ENCODE measurements around the gene C2orf78.

C2orf78 gene

DNA sequence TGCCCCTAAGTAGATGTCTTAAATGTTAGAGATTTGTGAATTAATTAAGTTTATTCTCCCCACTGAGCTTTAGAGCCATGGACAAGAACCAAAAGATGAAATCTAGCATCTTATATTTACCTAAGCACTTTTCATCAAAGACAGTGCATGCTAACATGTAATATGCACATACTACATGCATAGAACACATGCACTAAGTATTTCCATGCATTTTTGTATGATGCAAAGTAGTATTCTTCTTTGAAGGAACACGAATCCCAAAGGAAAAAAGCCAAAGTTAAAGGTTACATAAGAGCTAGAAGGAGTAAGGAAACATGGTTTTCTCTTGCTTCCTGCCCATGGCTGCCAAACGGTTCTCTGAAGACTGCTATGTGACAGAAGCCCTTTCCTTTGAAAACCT is 60.1 kb downstream of the C2orf78 start:
- Histone ChIP-seq H3K27me3 (ENCODE audit: insufficient read depth, low read length) (no peaks in the 10 kb centered on the region), H3K9me3 (ENCODE audit: insufficient read depth, low read depth, low read length) (no peaks in the 10 kb centered on the region), H3K36me3 (ENCODE audit: insufficient read depth, low read depth, low read length) (peaks cover 78% of the 10 kb centered on the region), H3K9ac (ENCODE audit: low read depth, low read length) (no peak overlapping the region), H3K4me3 (ENCODE audit: low read length) (no peak overlapping the region), H3K27ac (ENCODE audit: low read length) (no peak overlapping the region), H3K4me1 (ENCODE audit: insufficient read depth, low read length) (no peaks in the 10 kb centered on the region)

- Histone ChIP-seq H3K36me3 (ENCODE audit: insufficient read depth, low read depth, low read length) (peaks cover 95% of the 10 kb centered on the region), H3K9me3 (ENCODE audit: insufficient read depth, low read depth, low read length) (no peaks in the 10 kb centered on the region), H3K4me3 (ENCODE audit: low read length) (no peak overlapping the region), H3K4me1 (ENCODE audit: insufficient read depth, low read length) (no peaks in the 10 kb centered on the region), H3K9ac (ENCODE audit: low read depth, low read length) (no peak overlapping the region), H3K27me3 (ENCODE audit: insufficient read depth, low read length) (no peaks in the 10 kb centered on the region), H3K27ac (ENCODE audit: low read length) (no peak overlapping the region)
These were observed 66.0 kb downstream of the C2orf78 start for GRCh38 chr2:73850009-73850408.

- no peak overlapping the region for H3K9ac ChIP-seq (ENCODE audit: low read depth, low read length)
- H3K36me3 ChIP-seq (ENCODE audit: insufficient read depth, low read depth, low read length) = peaks cover 95% of the 10 kb centered on the region
- no peaks in the 10 kb centered on the region for H3K9me3 ChIP-seq (ENCODE audit: insufficient read depth, low read depth, low read length)
- H3K27ac ChIP-seq (ENCODE audit: low read length) = no peak overlapping the region
- no peak overlapping the region for H3K4me3 ChIP-seq (ENCODE audit: low read length)
- H3K4me1 ChIP-seq (ENCODE audit: insufficient read depth, low read length) = no peaks in the 10 kb centered on the region
- H3K27me3 ChIP-seq (ENCODE audit: insufficient read depth, low read length) = no peaks in the 10 kb centered on the region
These were observed 67.3 kb downstream of the C2orf78 start for GRCh38 chr2:73851274-73851673.

DNA sequence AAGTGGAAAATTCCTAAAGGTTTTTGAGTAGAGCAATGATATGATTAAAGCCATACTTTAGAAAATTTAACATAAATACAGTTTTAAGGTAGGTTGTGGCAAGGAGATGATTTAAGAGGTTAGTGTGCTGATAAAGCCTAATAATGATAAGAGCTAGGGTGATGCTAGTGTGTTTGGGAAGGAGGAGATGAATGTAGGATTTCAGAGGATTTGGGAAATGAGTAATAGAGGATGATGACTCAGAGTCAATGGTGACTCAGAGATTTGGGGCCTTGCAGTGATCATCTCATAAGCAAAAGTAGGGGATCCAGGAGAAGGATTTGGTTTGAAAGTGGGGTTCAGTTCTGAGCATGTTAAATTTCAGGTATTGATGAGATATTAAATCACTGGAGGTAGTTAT is 68.0 kb downstream of the C2orf78 start:
- Histone ChIP-seq H3K4me1 (ENCODE audit: insufficient read depth, low read length) (no peaks in the 10 kb centered on the region), H3K9me3 (ENCODE audit: insufficient read depth, low read depth, low read length) (no peaks in the 10 kb centered on the region), H3K36me3 (ENCODE audit: insufficient read depth, low read depth, low read length) (peaks cover 95% of the 10 kb centered on the region), H3K27me3 (ENCODE audit: insufficient read depth, low read length) (no peaks in the 10 kb centered on the region), H3K9ac (ENCODE audit: low read depth, low read length) (no peak overlapping the region), H3K4me3 (ENCODE audit: low read length) (no peak overlapping the region), H3K27ac (ENCODE audit: low read length) (no peak overlapping the region)

DNA sequence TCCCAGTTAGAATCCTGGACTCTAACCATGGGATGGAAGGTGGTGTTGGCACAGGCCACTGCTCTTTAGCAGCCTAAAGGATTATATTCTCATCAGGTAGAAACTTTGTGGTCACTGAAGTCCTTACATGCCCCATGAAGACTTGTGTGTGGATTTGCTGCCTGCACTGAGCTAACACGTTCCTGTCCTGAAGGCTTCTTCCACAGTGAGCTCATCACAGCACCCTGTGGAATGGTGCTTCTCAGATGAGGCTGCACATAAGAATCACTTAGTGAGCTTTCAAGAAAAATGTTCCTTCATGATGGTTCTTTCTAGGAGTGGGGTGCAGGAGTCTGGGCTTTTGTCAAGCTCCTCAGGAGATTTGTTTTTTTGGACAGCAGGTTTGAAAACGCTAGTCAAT is 71.5 kb downstream of the C2orf78 start:
- Histone ChIP-seq H3K4me3 (ENCODE audit: low read length) (no peak overlapping the region), H3K4me1 (ENCODE audit: insufficient read depth, low read length) (no peaks in the 10 kb centered on the region), H3K9me3 (ENCODE audit: insufficient read depth, low read depth, low read length) (no peaks in the 10 kb centered on the region), H3K36me3 (ENCODE audit: insufficient read depth, low read depth, low read length) (peaks cover 90% of the 10 kb centered on the region), H3K9ac (ENCODE audit: low read depth, low read length) (no peak overlapping the region), H3K27me3 (ENCODE audit: insufficient read depth, low read length) (no peaks in the 10 kb centered on the region), H3K27ac (ENCODE audit: low read length) (no peak overlapping the region)

- H3K4me3 ChIP-seq (ENCODE audit: low read length) = no peak overlapping the region
- no peak overlapping the region for H3K27ac ChIP-seq (ENCODE audit: low read length)
- H3K9ac ChIP-seq (ENCODE audit: low read depth, low read length) = no peak overlapping the region
- H3K27me3 ChIP-seq (ENCODE audit: insufficient read depth, low read length) = no peaks in the 10 kb centered on the region
- H3K36me3 ChIP-seq (ENCODE audit: insufficient read depth, low read depth, low read length) = peaks cover 90% of the 10 kb centered on the region
- no peaks in the 10 kb centered on the region for H3K4me1 ChIP-seq (ENCODE audit: insufficient read depth, low read length)
- H3K9me3 ChIP-seq (ENCODE audit: insufficient read depth, low read depth, low read length) = no peaks in the 10 kb centered on the region
These were observed 72.2 kb downstream of the C2orf78 start for GRCh38 chr2:73856214-73856613.

- Histone ChIP-seq H3K4me1 (ENCODE audit: insufficient read depth, low read length) (no peaks in the 10 kb centered on the region), H3K9ac (ENCODE audit: low read depth, low read length) (no peak overlapping the region), H3K36me3 (ENCODE audit: insufficient read depth, low read depth, low read length) (peaks cover 88% of the 10 kb centered on the region), H3K27ac (ENCODE audit: low read length) (no peak overlapping the region), H3K9me3 (ENCODE audit: insufficient read depth, low read depth, low read length) (no peaks in the 10 kb centered on the region), H3K27me3 (ENCODE audit: insufficient read depth, low read length) (no peaks in the 10 kb centered on the region), H3K4me3 (ENCODE audit: low read length) (no peak overlapping the region)
These were observed 76.0 kb downstream of the C2orf78 start for GRCh38 chr2:73859721-73860586.

DNA sequence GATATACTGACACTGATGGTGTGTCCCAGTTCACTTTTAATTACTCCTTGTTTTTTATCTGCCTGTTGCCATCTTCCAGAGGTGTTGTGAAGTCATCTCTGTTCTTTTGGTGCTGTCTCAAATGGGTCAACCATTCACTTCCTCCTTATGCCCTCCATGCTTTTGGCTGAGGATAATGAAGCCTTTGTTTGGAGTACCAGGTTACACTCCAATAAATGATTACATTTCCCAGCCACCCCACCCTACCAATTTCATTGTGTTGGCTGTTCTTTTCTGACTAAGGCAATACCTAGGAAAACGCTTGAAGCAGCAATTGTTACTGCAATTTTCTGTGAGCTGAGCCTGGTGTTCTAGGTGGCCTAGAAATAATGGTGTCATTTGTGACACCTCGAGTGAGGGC is 79.0 kb downstream of the C2orf78 start:
- Histone ChIP-seq H3K36me3 (ENCODE audit: insufficient read depth, low read depth, low read length) (peaks cover 79% of the 10 kb centered on the region), H3K4me1 (ENCODE audit: insufficient read depth, low read length) (no peaks in the 10 kb centered on the region), H3K27ac (ENCODE audit: low read length) (no peak overlapping the region), H3K27me3 (ENCODE audit: insufficient read depth, low read length) (no peaks in the 10 kb centered on the region), H3K4me3 (ENCODE audit: low read length) (no peak overlapping the region), H3K9ac (ENCODE audit: low read depth, low read length) (no peak overlapping the region), H3K9me3 (ENCODE audit: insufficient read depth, low read depth, low read length) (no peaks in the 10 kb centered on the region)
